ENCODE data around the gene MAP2K3. TPM values are rescaled to one million over a fixed set of nuclear protein-coding genes. Genes with fewer than 3 reads are reported as not detected.

The MAP2K3 gene
- total RNA-seq = 10 to 100 TPM; 47.7 to 83.4 TPM
- long read RNA-seq, donor 1, transcript MAP2K3-202 (12 exons, 2,303 nt) = major isoform, 15 of 27 reads
- long read RNA-seq, donor 1, partial matches to known transcripts = 2 of 27 reads
- long read RNA-seq, donor 1, other reads (novel, unspliced or antisense) = 7 of 27 reads
- long read RNA-seq, donor 2, transcript MAP2K3-205 (3 exons, 927 nt) = minor isoform, 15 of 248 reads
- long read RNA-seq, donor 2, transcript MAP2K3-202 (12 exons, 2,303 nt) = major isoform, 198 of 248 reads
- long read RNA-seq, donor 2, partial matches to known transcripts = 18 of 248 reads
- long read RNA-seq, donor 2, other reads (novel, unspliced or antisense) = 16 of 248 reads

- intact Hi-C loops (cut with DNase I) = no loop called here
- peak; percentile 100 for DNase-seq (ENCODE audit: low spot score)
Observed at GRCh38 chr17:21284319-21285163, at the start of gene MAP2K3. Gene MAP2K3, plus strand, starts transcription at chr17:21284711. Its CDS starts 210 bp downstream, at chr17:21284921.

DNA sequence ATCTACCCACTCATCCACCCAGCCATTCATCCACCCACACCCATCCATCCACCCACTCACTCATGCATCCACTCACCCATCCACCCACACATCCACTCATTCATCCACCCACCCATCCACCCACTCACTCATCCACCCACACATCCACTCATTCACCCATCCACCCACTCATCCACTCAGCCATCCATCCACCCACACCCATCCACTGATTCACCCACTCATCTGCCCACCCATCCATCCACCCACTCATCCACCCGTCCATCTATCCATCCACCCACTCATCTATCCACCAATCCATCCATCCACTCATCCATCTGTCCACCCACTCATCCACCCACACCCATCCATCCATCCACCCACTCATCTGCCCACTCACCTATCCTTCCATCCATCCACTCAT lies 48.6 kb upstream of the MAP2K3 start:
- no peak for DNase-seq (ENCODE audit: low spot score)
- intact Hi-C loops (cut with DNase I) = no loop called here

DNA sequence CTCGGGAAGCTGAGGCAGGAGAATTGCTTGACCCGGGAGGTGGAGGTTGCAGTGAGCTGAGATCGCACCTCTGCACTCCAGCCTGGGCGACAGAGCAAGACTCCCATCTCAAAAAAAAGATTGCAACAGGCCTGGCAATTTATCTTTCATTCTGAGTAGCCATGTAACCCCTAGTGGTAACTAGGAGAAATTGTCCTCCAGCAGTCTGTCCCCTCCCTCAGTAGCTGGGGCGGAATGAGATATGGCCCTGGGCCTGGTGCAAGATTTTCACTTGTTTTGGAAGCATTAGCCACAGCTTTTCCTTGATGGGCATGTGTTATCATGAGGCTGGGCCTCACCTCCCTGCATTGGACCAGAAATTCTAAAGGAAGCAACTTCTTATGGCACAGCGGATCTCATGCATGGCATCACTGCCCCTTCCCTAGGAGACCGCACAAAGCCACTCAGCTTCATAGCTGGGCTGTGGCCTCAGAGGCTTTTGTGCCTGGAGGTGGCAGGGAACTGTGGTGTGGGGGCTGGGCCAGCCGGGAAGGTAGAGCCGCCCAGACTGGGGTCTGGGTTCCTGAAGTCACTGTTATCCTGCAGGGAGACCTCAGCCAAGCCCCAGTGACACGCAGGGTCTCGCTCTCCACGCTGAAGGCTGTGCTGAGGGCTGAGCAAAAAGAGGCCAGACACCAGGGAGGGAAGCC lies 44.7 kb upstream of the MAP2K3 start:
- intact Hi-C loops (cut with DNase I) = no loop called here
- no peak for DNase-seq (ENCODE audit: low spot score)

DNA sequence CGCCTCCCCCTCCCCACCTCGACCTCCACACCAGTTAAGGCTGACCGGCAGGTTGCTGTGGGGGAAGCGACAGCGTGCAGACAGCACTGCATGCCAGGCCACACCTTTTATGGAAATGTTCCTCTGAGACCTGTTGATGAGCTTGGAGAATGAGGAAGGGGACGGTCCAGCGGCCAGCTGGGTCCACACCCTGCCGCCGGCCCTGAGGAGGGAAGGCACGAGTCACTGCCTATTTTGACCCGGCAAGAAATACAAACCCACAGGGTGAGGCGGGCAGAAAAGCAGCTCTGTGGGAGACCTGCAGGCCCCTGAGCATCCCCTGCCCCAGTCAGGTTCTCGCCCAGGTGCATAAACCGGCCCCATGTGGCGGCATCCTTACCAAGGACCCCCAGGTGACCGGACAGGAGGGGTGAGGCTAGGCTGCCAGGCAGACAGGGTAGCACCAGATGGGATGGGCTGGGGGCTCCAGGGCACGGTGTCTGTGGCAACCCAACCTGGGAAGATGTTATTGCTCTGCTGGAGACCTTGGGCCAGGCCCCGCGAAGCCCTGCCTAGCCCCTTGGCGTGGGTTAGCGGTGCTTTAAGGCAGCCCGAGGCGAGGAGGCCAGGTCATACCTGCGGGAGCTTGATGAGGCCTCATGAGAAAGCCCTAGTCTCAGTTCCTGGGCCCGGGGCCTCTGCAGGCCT lies 44.0 kb upstream of the MAP2K3 start:
- DNase-seq (ENCODE audit: low spot score) = no peak
- intact Hi-C loops (cut with DNase I) = no loop called here

DNA sequence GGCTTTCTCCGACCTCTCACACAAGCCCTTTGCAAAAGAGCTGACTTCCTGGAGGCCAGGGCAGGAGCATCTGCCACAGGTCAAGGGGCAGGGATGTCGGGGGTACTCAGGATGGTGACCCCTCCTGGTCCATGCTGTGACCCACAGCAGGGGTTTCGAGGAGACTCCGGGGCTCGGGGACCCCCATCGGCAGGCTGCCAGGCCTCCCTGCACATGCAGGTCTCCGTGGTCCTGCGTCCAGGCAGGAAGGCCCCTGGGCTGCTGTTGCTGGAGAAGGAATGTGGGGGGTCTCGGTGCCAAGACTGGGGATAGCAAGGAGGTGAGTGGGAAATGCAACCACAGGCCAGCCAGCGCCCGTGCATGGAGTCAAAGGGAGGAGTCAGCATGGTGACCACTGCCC lies 42.9 kb upstream of the MAP2K3 start:
- DNase-seq (ENCODE audit: low spot score) = no peak
- intact Hi-C loops (cut with DNase I) = no loop called here

DNA sequence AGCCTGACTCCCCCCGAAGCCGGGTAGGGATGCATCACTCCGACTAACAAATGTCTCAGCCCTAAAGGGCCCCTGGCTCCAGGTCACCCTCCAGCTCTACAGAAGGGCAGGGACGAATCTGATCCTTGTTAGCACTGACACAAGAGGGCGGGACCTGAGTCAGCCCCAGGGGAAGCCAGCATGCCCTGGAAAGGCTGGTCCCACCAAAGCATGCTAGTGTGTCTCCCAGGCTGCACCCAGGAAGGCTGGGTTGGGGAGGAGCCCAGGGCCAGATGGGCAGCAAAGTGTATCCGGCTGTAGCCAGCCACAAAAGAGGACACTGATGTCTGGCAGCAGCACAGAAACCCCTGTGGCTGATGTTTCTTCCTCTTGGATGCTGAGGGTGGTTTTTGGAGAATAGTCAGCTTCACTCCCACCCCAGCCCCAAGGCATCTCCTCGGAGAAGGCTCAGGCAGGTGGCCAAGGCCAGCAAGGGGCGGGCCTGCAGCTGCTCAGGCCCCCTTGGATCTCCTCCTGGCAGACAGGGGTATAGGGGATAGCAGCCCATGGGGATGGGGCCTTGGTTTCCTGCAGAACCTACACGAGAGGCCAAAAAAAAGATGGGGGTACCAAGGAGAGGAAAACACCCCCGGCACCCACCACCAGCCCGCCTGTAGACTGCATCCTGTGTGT lies 42.3 kb upstream of the MAP2K3 start:
- no peak for DNase-seq (ENCODE audit: low spot score)
- intact Hi-C loops (cut with DNase I) = no loop called here

GRCh38 chr17:21242780-21243515 lies 41.6 kb upstream of the MAP2K3 start:
- intact Hi-C loops (cut with DNase I) = no loop called here
- DNase-seq (ENCODE audit: low spot score) = no peak

GRCh38 chr17:21243516-21244303 lies 40.8 kb upstream of the MAP2K3 start:
- intact Hi-C loops (cut with DNase I) = no loop called here
- no peak for DNase-seq (ENCODE audit: low spot score)

DNA sequence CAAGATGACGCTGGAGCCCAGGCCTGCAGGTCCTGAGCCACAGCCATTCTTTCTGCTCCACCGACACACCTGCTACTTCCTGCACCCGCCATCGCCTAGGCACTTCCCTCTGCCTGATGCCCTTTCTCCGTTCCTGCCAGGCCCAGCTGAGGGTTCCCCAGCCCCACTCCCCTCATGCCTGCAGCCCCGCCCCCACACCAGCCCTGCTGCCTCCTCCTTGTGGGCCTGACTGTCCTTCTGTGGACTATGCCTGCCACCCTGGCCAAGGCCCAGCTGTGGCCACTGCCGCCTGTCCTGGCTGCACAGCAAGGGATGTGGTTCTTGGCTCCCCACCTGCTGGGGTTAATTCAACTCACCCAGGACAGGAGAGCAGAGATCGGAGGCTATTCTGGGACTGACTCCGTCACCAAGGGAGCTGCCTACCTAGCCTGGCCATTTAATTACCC lies 38.8 kb upstream of the MAP2K3 start:
- intact Hi-C loops (cut with DNase I) = no loop called here
- no peak for DNase-seq (ENCODE audit: low spot score)

GRCh38 chr17:21246698-21247097 lies 37.8 kb upstream of the MAP2K3 start:
- intact Hi-C loops (cut with DNase I) = no loop called here
- no peak for DNase-seq (ENCODE audit: low spot score)

DNA sequence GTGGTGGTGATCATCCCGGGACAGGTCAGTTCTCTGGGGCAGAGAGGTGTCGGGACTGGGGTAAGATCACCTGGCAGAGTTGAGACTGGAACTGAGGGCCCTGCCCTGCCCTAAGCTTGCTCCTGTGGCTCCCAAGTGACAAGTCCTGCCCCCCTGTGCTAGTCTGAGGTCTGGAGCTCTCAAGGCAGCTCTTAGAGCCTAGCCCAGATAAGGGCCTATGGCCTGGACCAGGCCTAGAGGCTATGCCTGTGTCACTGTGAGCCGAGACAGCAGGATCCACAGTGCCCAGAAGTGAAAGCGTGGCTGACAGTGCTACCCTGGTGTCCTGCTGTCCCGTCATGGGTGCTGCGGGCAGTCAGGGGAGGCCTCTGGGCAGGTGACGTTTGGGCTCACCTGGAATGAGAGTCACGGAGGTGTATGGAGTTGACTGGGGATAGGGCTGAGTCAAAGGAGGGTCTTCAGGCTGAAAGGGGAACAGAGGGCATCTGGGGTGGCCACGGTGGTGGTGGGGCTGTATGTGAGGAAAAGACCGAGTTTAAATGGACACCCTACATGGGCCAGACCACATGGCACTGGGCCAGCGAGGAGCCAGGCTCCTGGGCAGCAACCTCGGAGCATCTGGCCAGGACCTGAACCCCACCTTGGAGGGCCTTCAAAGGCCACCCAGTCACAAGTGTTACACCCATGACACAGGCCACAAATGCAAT lies 36.8 kb upstream of the MAP2K3 start:
- DNase-seq (ENCODE audit: low spot score) = no peak
- intact Hi-C loops (cut with DNase I) = no loop called here

DNA sequence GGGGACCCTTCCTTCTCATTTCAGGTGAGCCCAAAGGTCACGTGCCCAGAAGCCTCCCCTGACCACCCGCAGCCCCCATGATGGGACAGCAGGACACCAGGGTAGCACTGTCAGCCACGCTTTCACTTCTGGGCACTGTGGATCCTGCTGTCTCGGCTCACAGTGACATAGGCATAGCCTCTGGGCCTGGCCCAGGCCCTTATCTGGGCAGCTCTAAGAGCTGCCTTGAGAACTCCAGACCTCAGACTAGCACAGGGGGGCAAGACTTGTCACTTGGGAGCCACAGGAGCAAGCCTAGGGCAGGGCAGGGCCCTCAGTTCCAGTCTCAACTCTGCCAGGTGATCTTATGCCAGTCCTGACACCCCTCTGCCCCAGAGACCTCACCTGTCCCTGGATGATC lies 36.0 kb upstream of the MAP2K3 start:
- intact Hi-C loops (cut with DNase I) = no loop called here
- no peak for DNase-seq (ENCODE audit: low spot score)

DNA sequence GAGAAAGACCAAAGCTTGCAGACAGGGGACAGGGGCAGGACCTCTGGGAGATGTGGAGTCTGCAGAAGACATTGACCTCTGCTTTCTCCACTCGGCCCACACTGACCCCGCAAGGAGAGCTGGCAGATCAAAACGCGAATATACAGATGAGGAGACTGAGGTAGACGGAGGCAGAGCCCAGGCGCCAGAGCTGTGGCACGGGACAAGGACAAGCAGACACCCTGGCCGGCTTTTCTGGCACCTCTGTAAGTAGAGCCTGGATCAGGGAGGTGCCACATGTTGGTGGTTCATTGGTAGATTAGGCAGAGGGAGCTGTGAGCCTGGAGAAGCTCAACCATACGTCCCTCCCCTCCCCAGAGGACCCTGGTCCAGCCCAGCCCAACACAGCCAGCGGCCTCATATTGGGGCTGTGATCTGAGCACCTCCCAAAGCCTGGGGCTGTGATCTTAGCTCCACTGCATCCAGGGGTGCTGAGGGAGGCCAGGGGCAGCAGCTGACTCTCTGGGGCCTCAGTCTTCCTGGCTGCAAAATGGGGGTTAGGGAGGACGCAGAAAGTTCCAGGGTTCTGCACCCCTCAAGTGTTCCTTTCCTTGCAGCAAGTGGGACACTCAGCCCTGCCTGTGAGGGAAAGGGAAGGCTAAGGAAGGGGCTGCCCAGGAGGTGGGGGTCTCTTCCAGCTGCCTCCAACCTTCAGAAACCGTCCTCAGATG lies 35.3 kb upstream of the MAP2K3 start:
- DNase-seq (ENCODE audit: low spot score) = no peak
- intact Hi-C loops (cut with DNase I) = no loop called here

DNA sequence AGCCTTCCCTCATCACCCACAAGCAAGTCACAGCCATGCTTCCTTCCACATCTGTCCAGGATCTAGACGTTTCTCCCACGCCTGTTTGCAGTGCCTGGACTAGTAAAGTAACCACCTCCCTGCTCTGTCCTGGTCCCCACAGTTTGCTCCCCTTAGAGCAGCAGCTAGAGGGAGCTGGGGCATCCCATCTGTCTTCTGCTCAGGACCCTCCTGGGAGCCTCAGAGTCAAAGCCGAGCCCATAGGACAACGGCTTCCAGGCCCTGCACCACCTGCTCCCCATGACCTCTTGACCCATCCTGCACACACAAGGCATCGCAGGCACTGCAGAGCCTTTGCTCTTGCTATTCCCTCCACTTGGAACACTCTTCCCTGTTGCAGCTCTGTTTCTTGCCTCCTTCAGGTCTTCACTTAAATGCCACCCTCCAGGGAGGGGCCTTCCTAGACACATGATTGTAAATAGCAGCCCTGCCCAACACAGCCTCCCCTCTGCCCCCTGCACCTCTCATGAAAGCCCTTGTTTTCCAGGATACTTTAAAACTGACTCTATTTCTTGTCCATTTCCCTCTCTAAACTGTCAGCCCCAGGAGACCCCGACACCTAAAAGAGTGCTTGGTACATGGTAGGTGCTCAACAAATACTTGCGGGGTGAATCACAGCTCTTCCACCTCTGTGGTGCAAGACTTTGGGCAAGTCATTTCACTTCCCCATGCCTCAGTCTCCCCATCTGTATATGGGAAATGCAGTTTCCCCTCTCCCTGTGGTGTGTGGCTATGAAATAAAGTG lies 34.4 kb upstream of the MAP2K3 start:
- DNase-seq (ENCODE audit: low spot score) = no peak
- intact Hi-C loops (cut with DNase I) = loop anchor here in 1 of 2 donors (10.0 kb wide), 1 partner anchor 105 kb away; no protein-coding TSS in a partner anchor

DNA sequence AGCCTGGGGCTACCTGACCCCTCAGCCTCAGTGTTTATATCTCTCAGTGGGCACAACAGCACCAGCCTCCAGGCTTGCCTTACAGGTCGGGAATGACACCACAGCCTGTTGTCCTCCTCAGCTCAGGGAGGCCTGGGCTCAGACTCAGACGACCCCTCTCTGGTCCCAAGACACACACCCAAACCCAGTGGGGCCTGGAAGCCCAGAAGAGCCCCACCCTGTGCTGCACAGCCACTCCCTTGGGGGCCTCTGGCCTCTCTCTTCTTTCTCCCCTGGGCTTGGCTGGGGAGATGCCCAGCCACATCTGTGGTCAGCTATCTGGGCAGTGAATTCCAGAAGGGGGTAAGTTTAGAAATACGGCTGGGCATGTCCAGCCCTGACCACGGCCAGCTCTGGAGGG lies 33.7 kb upstream of the MAP2K3 start:
- intact Hi-C loops (cut with DNase I) = loop anchor here in 1 of 2 donors (10.0 kb wide), 1 partner anchor 106 kb away; no protein-coding TSS in a partner anchor
- DNase-seq (ENCODE audit: low spot score) = no peak

Data from posterior vena cava (tissue), 2 donors.